ENCODE data around the gene SLC22A7.

SLC22A7 gene

GRCh38 chr6:43297644-43298564, at the start of gene SLC22A7:
SLC22A7 (plus strand) TSS chr6:43298260; CDS start chr6:43298359, 99 bp downstream.
- DNase-seq (ENCODE audit: low read depth) = no peak

GRCh38 chr6:43248791-43249190, 49.3 kb upstream of the SLC22A7 start:
- no peak for DNase-seq (ENCODE audit: low read depth)

- DNase-seq (ENCODE audit: low read depth) = no peak
Measured at GRCh38 chr6:43250992-43251373, 47.1 kb upstream of the SLC22A7 start.

- no peak for DNase-seq (ENCODE audit: low read depth)
Measured at GRCh38 chr6:43253401-43253800, 44.7 kb upstream of the SLC22A7 start.

GRCh38 chr6:43254138-43254817, 43.8 kb upstream of the SLC22A7 start:
- no peak for DNase-seq (ENCODE audit: low read depth)

- no peak for DNase-seq (ENCODE audit: low read depth)
Measured at GRCh38 chr6:43254846-43255245, 43.2 kb upstream of the SLC22A7 start.

- no peak for DNase-seq (ENCODE audit: low read depth)
Measured at GRCh38 chr6:43255408-43256054, 42.5 kb upstream of the SLC22A7 start.

GRCh38 chr6:43256670-43257366, 41.2 kb upstream of the SLC22A7 start:
- DNase-seq (ENCODE audit: low read depth) = no peak

- no peak for DNase-seq (ENCODE audit: low read depth)
Measured at GRCh38 chr6:43257367-43258145, 40.5 kb upstream of the SLC22A7 start.

GRCh38 chr6:43258180-43258579, 39.9 kb upstream of the SLC22A7 start:
- no peak for DNase-seq (ENCODE audit: low read depth)

GRCh38 chr6:43258807-43259686, 39.0 kb upstream of the SLC22A7 start:
- DNase-seq (ENCODE audit: low read depth) = no peak

- no peak for DNase-seq (ENCODE audit: low read depth)
Measured at GRCh38 chr6:43260791-43261190, 37.3 kb upstream of the SLC22A7 start.

- no peak for DNase-seq (ENCODE audit: low read depth)
Measured at GRCh38 chr6:43261198-43261597, 36.9 kb upstream of the SLC22A7 start.

GRCh38 chr6:43262000-43262779, 35.9 kb upstream of the SLC22A7 start:
- DNase-seq (ENCODE audit: low read depth) = no peak

- no peak for DNase-seq (ENCODE audit: low read depth)
Measured at GRCh38 chr6:43262780-43263313, 35.2 kb upstream of the SLC22A7 start.

GRCh38 chr6:43263314-43264178, 34.5 kb upstream of the SLC22A7 start:
- DNase-seq (ENCODE audit: low read depth) = no peak

GRCh38 chr6:43264599-43265145, 33.4 kb upstream of the SLC22A7 start:
- no peak for DNase-seq (ENCODE audit: low read depth)

GRCh38 chr6:43265564-43265963, 32.5 kb upstream of the SLC22A7 start:
- no peak for DNase-seq (ENCODE audit: low read depth)

All from non-pigmented ciliary epithelial cell (primary cell).